Bone marrow (tissue), 2 donors: ENCODE data around the gene ZNF554.
"Not testable (repeated sequence)": the region's sequence is repeated elsewhere in the genome, so short reads cannot be mapped to it uniquely, and the experiment has no call there.

Experiments
- DNase-seq, 2 donors: peaks; one replicate each; lab custom pipeline; 2025; lab: John Stamatoyannopoulos, UW

The ZNF554 gene

GRCh38 chr19:2867025-2867991 lies 47.6 kb downstream of the ZNF554 start, which contains the start of gene ZNF556:
TSS of gene ZNF556 (plus strand) at chr19:2867335. CDS start at chr19:2867422, 87 bp downstream.
- no peak for DNase-seq

GRCh38 chr19:2869618-2870017 lies 50.0 kb downstream of the ZNF554 start:
- DNase-seq, result no peak

- DNase-seq, result not testable (repeated sequence)
Measured at GRCh38 chr19:2872175-2872574, 52.5 kb downstream of the ZNF554 start.

GRCh38 chr19:2877398-2878331 lies 58.0 kb downstream of the ZNF554 start:
- DNase-seq, result no peak

GRCh38 chr19:2883686-2884439 lies 64.2 kb downstream of the ZNF554 start:
- DNase-seq, result no peak

- no peak for DNase-seq
Measured at GRCh38 chr19:2885736-2886135, 66.1 kb downstream of the ZNF554 start.
